GM23338 (cell line): Measurements from ENCODE around the gene MMP15. TPM values are rescaled to one million over a fixed set of nuclear protein-coding genes. Genes with fewer than 3 reads are reported as not detected.

Experiments
- ATAC-seq: fragments of 200-7000 bp; cut with Tn5 transposase; 3 replicates; pipeline ENCODE4 v1.9.1; 2020
- DNase-seq: peaks from one replicate; pipeline ENCODE4 v3.0.0-alpha.2; 2015; ENCODE audit warnings: low spot score
- H2AFZ ChIP-seq: fragments of 200-600 bp; sonication (generic); 2 replicates; pipeline ENCODE4 v1.8.0; 2016; ENCODE audit warnings: antibody characterized with exemption, mild to moderate bottlenecking, moderate library complexity
- H3F3A ChIP-seq: fragments of 200-600 bp; sonication (generic); replicated peaks from 2 replicates; pipeline ENCODE4 v1.8.0; 2017; ENCODE audit warnings: antibody characterized with exemption, mixed run types, low read depth
- H3K27ac ChIP-seq: fragments of 200-600 bp; sonication (generic); 2 replicates; pipeline ENCODE4 v1.6.1; 2016; ENCODE audit warnings: low read depth
- H3K27me3 ChIP-seq: fragments of 200-600 bp; sonication (generic); 2 replicates; pipeline ENCODE4 v1.8.0; 2016; ENCODE audit warnings: mild to moderate bottlenecking, mixed run types, moderate library complexity; ENCODE audit not compliant: insufficient read depth
- H3K36me3 ChIP-seq: fragments of 200-600 bp; sonication (generic); 2 replicates; pipeline ENCODE4 v1.8.0; 2016; ENCODE audit warnings: mild to moderate bottlenecking; ENCODE audit not compliant: insufficient read depth
- H3K4me1 ChIP-seq: fragments of 200-600 bp; sonication (generic); 2 replicates; pipeline ENCODE4 v1.8.0; 2016; ENCODE audit warnings: mild to moderate bottlenecking, moderate library complexity; ENCODE audit not compliant: insufficient read depth
- H3K4me2 ChIP-seq: fragments of 200-600 bp; sonication (generic); 2 replicates; pipeline ENCODE4 v1.7.1; 2017; ENCODE audit warnings: mixed run types
- H3K4me3 ChIP-seq: fragments of 200-600 bp; sonication (generic); 2 replicates; pipeline ENCODE4 v1.6.1; 2016; ENCODE audit warnings: mixed run types
- H3K79me2 ChIP-seq: fragments of 200-600 bp; sonication (generic); replicated peaks from 2 replicates; pipeline ENCODE4 v1.8.0; 2017; ENCODE audit warnings: mild to moderate bottlenecking; ENCODE audit not compliant: insufficient read depth
- H3K9me2 ChIP-seq: fragments of 200-600 bp; sonication (generic); 2 replicates; pipeline ENCODE4 v1.8.0; 2017; ENCODE audit not compliant: insufficient read depth
- H4K20me1 ChIP-seq: fragments of 200-600 bp; sonication (generic); replicated peaks from 2 replicates; pipeline ENCODE4 v1.8.0; 2017; ENCODE audit warnings: mild to moderate bottlenecking; ENCODE audit not compliant: insufficient read depth
- H3K27ac Mint-ChIP-seq: 2 replicates; pipeline ENCODE4 v1.8.0; 2020; ENCODE audit warnings: inconsistent platforms, mild to moderate bottlenecking, moderate library complexity, mixed read lengths
- H3K27me3 Mint-ChIP-seq: 3 replicates; pipeline ENCODE4 v1.8.0; 2022; ENCODE audit warnings: low read depth, mild to moderate bottlenecking, moderate library complexity, mixed read lengths, inconsistent platforms; ENCODE audit not compliant: insufficient read depth, poor library complexity
- H3K36me3 Mint-ChIP-seq: 3 replicates; pipeline ENCODE4 v1.8.0; 2021; ENCODE audit warnings: low read depth, mild to moderate bottlenecking, inconsistent platforms, moderate library complexity, mixed read lengths
- H3K4me1 Mint-ChIP-seq: 3 replicates; pipeline ENCODE4 v1.8.0; 2020; ENCODE audit warnings: mild to moderate bottlenecking, inconsistent platforms, mixed read lengths
- H3K4me3 Mint-ChIP-seq: 3 replicates; pipeline ENCODE4 v1.8.0; 2021; ENCODE audit warnings: moderate library complexity, mild to moderate bottlenecking, inconsistent platforms, mixed read lengths
- H3K9me3 Mint-ChIP-seq: 3 replicates; pipeline ENCODE4 v1.8.0; 2020; ENCODE audit warnings: moderate library complexity, mild to moderate bottlenecking, inconsistent platforms, mixed read lengths
- EZH2 ChIP-seq: fragments of 200-600 bp; sonication (generic); IDR thresholded peaks from one replicate; pipeline ENCODE4 v1.8.0; 2017; ENCODE audit warnings: antibody characterized with exemption, mild to moderate bottlenecking, low read depth; ENCODE audit not compliant: unreplicated experiment
- JUNB ChIP-seq: IDR thresholded peaks from one replicate; pipeline ENCODE4 v1.6.1; 2016; ENCODE audit warnings: antibody characterized with exemption; ENCODE audit not compliant: unreplicated experiment
- NANOG ChIP-seq: IDR thresholded peaks from 2 replicates; pipeline ENCODE4 v1.6.1; 2016; ENCODE audit warnings: antibody characterized with exemption, borderline replicate concordance
- POLR2AphosphoS5 ChIP-seq: IDR thresholded peaks from 2 replicates; pipeline ENCODE4 v1.6.1; 2016; ENCODE audit warnings: antibody characterized with exemption, low read depth
- ZNF114 ChIP-seq: fragments of 250-450 bp; sonication (Bioruptor Pico); IDR thresholded peaks from 2 replicates; pipeline ENCODE4 v1.5.0; 2020; ENCODE audit warnings: mild to moderate bottlenecking, moderate library complexity
- ZNF331 ChIP-seq: fragments of 250-450 bp; sonication (Bioruptor Pico); IDR thresholded peaks from 2 replicates; pipeline ENCODE4 v1.5.0; 2020; ENCODE audit warnings: low read depth, mild to moderate bottlenecking, moderate library complexity
- polyA plus RNA-seq: library from polyadenylated mRNA; unstranded; fragments of >200 nt; fragmentation: Nextera tagmentation; extraction: Ambion mirVana; gene quantifications from 2 replicates; pipeline ENCODE4 v1.2.1, GENCODE V29; 2016
- total RNA-seq: library from RNA; depleted of rRNA; stranded (reverse); fragments of >200 nt; shearing (Covaris generic); gene quantifications from 2 replicates; pipeline ENCODE4 v1.2.3, GENCODE V29; 2014
- TF ChIP-seq, protein P1 (sequence below): IDR thresholded peaks from one replicate; pipeline ENCODE4 v1.6.1; 2018; ENCODE audit warnings: antibody characterized with exemption; ENCODE audit not compliant: unreplicated experiment
- TF ChIP-seq, protein P2 (sequence below): fragments of 250-450 bp; sonication (Bioruptor Pico); IDR thresholded peaks from 2 replicates; pipeline ENCODE4 v1.5.0; 2020; ENCODE audit warnings: mild to moderate bottlenecking, moderate library complexity
- TF ChIP-seq, protein P3 (sequence below): IDR thresholded peaks from 2 replicates; pipeline ENCODE4 v1.6.1; 2016; ENCODE audit warnings: antibody characterized with exemption
- TF ChIP-seq, protein P4 (sequence below), 2 experiments: fragments of 200-600 bp in 1 of 2; sonication (generic) in 1 of 2; conservative IDR thresholded peaks; 2 replicates each; pipeline versions ENCODE4 v1.5.1 to v1.6.1; 2016 to 2017; ENCODE audit warnings: antibody characterized with exemption in 2 of 2, low read depth in 2 of 2, mild to moderate bottlenecking in 2 of 2, moderate library complexity in 1 of 2

Gene MMP15
- total and polyA plus RNA-seq, 2 experiments from 2014 or later: 10.9 to 79.1 TPM

DNA sequence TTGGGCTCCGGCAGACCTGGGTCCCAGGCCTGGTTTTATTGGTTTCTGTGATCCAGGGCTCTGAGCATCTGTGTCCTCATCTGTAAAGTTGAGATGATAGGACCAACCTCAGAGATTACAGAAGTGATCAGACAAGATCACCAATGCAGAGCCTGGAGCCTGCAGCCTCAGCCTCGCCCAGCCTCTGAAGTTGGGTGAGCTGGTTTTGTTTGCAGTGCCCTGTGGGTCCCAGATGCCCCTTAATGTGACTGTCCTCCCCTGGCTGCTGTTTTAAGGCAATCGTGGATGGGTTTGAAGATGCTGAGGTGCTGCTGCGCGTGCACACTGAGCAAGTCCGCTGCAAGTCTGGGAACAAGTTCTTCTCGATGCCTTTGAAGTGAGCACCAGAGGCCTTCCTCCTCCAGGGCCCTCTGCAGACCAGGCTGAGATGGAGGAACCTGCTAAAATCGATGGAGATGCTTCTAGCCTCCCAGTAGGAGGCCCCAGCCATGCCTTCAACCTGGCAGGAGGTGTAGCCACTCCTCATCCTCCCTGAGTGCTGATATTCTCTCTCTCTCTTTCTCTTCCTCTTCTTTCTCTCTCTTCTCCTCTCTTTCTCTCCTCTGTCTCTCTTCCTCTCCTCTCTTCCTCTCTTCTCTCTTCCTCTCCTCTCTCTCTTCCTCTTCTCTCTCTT lies 5.6 kb upstream of the MMP15 start:
- Histone ChIP-seq H3F3A (peaks cover 7% of the 10 kb centered on the region; the same call in 1 of the 2 replicates), H3K36me3 (no peaks in the 10 kb centered on the region; the same call in 1 of the 2 replicates), H3K27ac (no peak overlapping the region), H3K4me1 (peaks cover 24% of the 10 kb centered on the region), H3K27me3 (peaks cover 5% of the 10 kb centered on the region; the same call in 1 of the 2 replicates), H3K4me2 (no peak overlapping the region), H3K9me2 (no peaks in the 10 kb centered on the region), H3K4me3 (no peak overlapping the region), H4K20me1 (0 out of 2 replicates have a peak, but pooled peaks cover 4% of the 10 kb centered on the region), H3K79me2 (no peaks in the 10 kb centered on the region; the same call in 1 of the 2 replicates), H2AFZ (no peak overlapping the region)
- Mint-ChIP-seq H3K27ac (no peak overlapping the region), H3K9me3 (no peaks in the 10 kb centered on the region), H3K36me3 (no peaks in the 10 kb centered on the region), H3K27me3 (peaks cover 6% of the 10 kb centered on the region), H3K4me3 (no peak overlapping the region), H3K4me1 (peaks cover 36% of the 10 kb centered on the region)
- DNase-seq: no peak
- TF ChIP-seq NANOG (no peak), ZNF114 (no peak), ZNF331 (CRISPR knock-in tag) (no peak), EZH2 (no peak), POLR2AphosphoS5 (no peak), JUNB (no peak)
- TF ChIP-seq, protein P1, sequence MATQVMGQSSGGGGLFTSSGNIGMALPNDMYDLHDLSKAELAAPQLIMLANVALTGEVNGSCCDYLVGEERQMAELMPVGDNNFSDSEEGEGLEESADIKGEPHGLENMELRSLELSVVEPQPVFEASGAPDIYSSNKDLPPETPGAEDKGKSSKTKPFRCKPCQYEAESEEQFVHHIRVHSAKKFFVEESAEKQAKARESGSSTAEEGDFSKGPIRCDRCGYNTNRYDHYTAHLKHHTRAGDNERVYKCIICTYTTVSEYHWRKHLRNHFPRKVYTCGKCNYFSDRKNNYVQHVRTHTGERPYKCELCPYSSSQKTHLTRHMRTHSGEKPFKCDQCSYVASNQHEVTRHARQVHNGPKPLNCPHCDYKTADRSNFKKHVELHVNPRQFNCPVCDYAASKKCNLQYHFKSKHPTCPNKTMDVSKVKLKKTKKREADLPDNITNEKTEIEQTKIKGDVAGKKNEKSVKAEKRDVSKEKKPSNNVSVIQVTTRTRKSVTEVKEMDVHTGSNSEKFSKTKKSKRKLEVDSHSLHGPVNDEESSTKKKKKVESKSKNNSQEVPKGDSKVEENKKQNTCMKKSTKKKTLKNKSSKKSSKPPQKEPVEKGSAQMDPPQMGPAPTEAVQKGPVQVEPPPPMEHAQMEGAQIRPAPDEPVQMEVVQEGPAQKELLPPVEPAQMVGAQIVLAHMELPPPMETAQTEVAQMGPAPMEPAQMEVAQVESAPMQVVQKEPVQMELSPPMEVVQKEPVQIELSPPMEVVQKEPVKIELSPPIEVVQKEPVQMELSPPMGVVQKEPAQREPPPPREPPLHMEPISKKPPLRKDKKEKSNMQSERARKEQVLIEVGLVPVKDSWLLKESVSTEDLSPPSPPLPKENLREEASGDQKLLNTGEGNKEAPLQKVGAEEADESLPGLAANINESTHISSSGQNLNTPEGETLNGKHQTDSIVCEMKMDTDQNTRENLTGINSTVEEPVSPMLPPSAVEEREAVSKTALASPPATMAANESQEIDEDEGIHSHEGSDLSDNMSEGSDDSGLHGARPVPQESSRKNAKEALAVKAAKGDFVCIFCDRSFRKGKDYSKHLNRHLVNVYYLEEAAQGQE: no peak
- TF ChIP-seq, protein P2, sequence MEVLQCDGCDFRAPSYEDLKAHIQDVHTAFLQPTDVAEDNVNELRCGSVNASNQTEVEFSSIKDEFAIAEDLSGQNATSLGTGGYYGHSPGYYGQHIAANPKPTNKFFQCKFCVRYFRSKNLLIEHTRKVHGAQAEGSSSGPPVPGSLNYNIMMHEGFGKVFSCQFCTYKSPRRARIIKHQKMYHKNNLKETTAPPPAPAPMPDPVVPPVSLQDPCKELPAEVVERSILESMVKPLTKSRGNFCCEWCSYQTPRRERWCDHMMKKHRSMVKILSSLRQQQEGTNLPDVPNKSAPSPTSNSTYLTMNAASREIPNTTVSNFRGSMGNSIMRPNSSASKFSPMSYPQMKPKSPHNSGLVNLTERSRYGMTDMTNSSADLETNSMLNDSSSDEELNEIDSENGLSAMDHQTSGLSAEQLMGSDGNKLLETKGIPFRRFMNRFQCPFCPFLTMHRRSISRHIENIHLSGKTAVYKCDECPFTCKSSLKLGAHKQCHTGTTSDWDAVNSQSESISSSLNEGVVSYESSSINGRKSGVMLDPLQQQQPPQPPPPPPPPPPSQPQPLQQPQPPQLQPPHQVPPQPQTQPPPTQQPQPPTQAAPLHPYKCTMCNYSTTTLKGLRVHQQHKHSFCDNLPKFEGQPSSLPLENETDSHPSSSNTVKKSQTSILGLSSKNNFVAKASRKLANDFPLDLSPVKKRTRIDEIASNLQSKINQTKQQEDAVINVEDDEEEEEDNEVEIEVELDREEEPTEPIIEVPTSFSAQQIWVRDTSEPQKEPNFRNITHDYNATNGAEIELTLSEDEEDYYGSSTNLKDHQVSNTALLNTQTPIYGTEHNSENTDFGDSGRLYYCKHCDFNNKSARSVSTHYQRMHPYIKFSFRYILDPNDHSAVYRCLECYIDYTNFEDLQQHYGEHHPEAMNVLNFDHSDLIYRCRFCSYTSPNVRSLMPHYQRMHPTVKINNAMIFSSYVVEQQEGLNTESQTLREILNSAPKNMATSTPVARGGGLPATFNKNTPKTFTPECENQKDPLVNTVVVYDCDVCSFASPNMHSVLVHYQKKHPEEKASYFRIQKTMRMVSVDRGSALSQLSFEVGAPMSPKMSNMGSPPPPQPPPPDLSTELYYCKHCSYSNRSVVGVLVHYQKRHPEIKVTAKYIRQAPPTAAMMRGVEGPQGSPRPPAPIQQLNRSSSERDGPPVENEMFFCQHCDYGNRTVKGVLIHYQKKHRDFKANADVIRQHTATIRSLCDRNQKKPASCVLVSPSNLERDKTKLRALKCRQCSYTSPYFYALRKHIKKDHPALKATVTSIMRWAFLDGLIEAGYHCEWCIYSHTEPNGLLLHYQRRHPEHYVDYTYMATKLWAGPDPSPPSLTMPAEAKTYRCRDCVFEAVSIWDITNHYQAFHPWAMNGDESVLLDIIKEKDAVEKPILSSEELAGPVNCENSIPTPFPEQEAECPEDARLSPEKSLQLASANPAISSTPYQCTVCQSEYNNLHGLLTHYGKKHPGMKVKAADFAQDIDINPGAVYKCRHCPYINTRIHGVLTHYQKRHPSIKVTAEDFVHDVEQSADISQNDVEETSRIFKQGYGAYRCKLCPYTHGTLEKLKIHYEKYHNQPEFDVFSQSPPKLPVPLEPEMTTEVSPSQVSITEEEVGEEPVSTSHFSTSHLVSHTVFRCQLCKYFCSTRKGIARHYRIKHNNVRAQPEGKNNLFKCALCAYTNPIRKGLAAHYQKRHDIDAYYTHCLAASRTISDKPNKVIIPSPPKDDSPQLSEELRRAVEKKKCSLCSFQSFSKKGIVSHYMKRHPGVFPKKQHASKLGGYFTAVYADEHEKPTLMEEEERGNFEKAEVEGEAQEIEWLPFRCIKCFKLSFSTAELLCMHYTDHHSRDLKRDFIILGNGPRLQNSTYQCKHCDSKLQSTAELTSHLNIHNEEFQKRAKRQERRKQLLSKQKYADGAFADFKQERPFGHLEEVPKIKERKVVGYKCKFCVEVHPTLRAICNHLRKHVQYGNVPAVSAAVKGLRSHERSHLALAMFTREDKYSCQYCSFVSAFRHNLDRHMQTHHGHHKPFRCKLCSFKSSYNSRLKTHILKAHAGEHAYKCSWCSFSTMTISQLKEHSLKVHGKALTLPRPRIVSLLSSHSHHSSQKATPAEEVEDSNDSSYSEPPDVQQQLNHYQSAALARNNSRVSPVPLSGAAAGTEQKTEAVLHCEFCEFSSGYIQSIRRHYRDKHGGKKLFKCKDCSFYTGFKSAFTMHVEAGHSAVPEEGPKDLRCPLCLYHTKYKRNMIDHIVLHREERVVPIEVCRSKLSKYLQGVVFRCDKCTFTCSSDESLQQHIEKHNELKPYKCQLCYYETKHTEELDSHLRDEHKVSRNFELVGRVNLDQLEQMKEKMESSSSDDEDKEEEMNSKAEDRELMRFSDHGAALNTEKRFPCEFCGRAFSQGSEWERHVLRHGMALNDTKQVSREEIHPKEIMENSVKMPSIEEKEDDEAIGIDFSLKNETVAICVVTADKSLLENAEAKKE (CRISPR knock-in tag): no peak
- TF ChIP-seq, protein P3, sequence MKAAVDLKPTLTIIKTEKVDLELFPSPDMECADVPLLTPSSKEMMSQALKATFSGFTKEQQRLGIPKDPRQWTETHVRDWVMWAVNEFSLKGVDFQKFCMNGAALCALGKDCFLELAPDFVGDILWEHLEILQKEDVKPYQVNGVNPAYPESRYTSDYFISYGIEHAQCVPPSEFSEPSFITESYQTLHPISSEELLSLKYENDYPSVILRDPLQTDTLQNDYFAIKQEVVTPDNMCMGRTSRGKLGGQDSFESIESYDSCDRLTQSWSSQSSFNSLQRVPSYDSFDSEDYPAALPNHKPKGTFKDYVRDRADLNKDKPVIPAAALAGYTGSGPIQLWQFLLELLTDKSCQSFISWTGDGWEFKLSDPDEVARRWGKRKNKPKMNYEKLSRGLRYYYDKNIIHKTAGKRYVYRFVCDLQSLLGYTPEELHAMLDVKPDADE: no peak
- TF ChIP-seq, protein P4, sequence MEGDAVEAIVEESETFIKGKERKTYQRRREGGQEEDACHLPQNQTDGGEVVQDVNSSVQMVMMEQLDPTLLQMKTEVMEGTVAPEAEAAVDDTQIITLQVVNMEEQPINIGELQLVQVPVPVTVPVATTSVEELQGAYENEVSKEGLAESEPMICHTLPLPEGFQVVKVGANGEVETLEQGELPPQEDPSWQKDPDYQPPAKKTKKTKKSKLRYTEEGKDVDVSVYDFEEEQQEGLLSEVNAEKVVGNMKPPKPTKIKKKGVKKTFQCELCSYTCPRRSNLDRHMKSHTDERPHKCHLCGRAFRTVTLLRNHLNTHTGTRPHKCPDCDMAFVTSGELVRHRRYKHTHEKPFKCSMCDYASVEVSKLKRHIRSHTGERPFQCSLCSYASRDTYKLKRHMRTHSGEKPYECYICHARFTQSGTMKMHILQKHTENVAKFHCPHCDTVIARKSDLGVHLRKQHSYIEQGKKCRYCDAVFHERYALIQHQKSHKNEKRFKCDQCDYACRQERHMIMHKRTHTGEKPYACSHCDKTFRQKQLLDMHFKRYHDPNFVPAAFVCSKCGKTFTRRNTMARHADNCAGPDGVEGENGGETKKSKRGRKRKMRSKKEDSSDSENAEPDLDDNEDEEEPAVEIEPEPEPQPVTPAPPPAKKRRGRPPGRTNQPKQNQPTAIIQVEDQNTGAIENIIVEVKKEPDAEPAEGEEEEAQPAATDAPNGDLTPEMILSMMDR (conservative IDR thresholded peaks at IDR 0.05; ENCODE audit: low read depth in 2 of 2): no peak
- no peak for ATAC-seq
